ENCODE results near the gene XNDC1N. TPM values are rescaled to one million over a fixed set of nuclear protein-coding genes. Genes with fewer than 3 reads are reported as not detected.
A peak's percentile ranks its signal among the peaks of the same experiment; 100 is the strongest.
"Not testable (repeated sequence)": the region's sequence is repeated elsewhere in the genome, so short reads cannot be mapped to it uniquely, and the experiment has no call there.

XNDC1N gene
- total RNA-seq, 1 donor from 2014 or later: 16.6 TPM

GRCh38 chr11:71933141-71933933 lies 4.9 kb upstream of the XNDC1N start:
- no peak for DNase-seq (ENCODE audit: low spot score)

- no peak for DNase-seq (ENCODE audit: low spot score)
Measured at GRCh38 chr11:71931245-71931602, 2.8 kb upstream of the XNDC1N start.

- no peak for DNase-seq (ENCODE audit: low spot score)
Measured at GRCh38 chr11:71930556-71931244, 2.3 kb upstream of the XNDC1N start.

GRCh38 chr11:71929491-71929890 lies 1.1 kb upstream of the XNDC1N start:
- DNase-seq (ENCODE audit: low spot score): no peak

- peak; percentile 98 for DNase-seq (ENCODE audit: low spot score)
Measured at GRCh38 chr11:71928737-71929443, 496 bp upstream of the XNDC1N start, which contains the start of gene RNF121. Gene RNF121 (plus strand): TSS chr11:71929046. CDS start chr11:71929062, 16 bp downstream.

- DNase-seq (ENCODE audit: low spot score): no peak
Measured at GRCh38 chr11:71917646-71918140, 10.7 kb downstream of the XNDC1N start.

GRCh38 chr11:71914617-71915189 lies 13.7 kb downstream of the XNDC1N start:
- DNase-seq (ENCODE audit: low spot score): no peak

- DNase-seq (ENCODE audit: low spot score): no peak
Measured at GRCh38 chr11:71913756-71914526, 14.5 kb downstream of the XNDC1N start.

- DNase-seq (ENCODE audit: low spot score): peak; percentile 55
Measured at GRCh38 chr11:71911986-71912340, 16.4 kb downstream of the XNDC1N start.

GRCh38 chr11:71911321-71911985 lies 16.9 kb downstream of the XNDC1N start:
- DNase-seq (ENCODE audit: low spot score): not testable (repeated sequence)

GRCh38 chr11:71910775-71911174 lies 17.6 kb downstream of the XNDC1N start:
- not testable (repeated sequence) for DNase-seq (ENCODE audit: low spot score)

- DNase-seq (ENCODE audit: low spot score): no peak
Measured at GRCh38 chr11:71908218-71908617, 20.2 kb downstream of the XNDC1N start.

- DNase-seq (ENCODE audit: low spot score): not testable (repeated sequence)
Measured at GRCh38 chr11:71901137-71901536, 27.3 kb downstream of the XNDC1N start.

- no peak for DNase-seq (ENCODE audit: low spot score)
Measured at GRCh38 chr11:71895961-71896360, 32.4 kb downstream of the XNDC1N start.

GRCh38 chr11:71889181-71889872 lies 39.1 kb downstream of the XNDC1N start:
- not testable (repeated sequence) for DNase-seq (ENCODE audit: low spot score)

- not testable (repeated sequence) for DNase-seq (ENCODE audit: low spot score)
Measured at GRCh38 chr11:71888335-71889010, 39.9 kb downstream of the XNDC1N start.

- DNase-seq (ENCODE audit: low spot score): not testable (repeated sequence)
Measured at GRCh38 chr11:71885806-71886205, 42.6 kb downstream of the XNDC1N start.
